ENCODE data around the gene RIN3. TPM values are rescaled to one million over a fixed set of nuclear protein-coding genes. Genes with fewer than 3 reads are reported as not detected.

The RIN3 gene
- total RNA-seq, 1 experiment from 2014 or later: 1.5 TPM

- no peak overlapping the region for H3K4me2 ChIP-seq (ENCODE audit: insufficient read depth, insufficient read length, low read length)
- no peaks in the 10 kb centered on the region for H3K79me1 ChIP-seq (ENCODE audit: insufficient read depth, low read depth, low read length, poor library complexity, severe bottlenecking)
- Mint-ChIP-seq H3K4me1 (peaks cover 13 to 18% of the 10 kb centered on the region in 2 experiments), H3K36me3 (ENCODE audit: insufficient read depth in 1 of 3, low read depth in 3 of 3) (peaks cover 0 to 14% (median 0%) of the 10 kb centered on the region in 3 experiments; a peak in 3 of 7 replicates), H3K9me3 (peaks cover 15 to 17% of the 10 kb centered on the region in 2 experiments), H3K27me3 (ENCODE audit: low read depth) (peaks cover 3% of the 10 kb centered on the region), H3K27ac (no peak overlapping the region), H3K4me3 (no peak overlapping the region)
- no peaks in the 10 kb centered on the region for H4K20me1 ChIP-seq (ENCODE audit: control insufficient read depth, insufficient read depth, insufficient read length)
- no peak overlapping the region for H2BK5ac ChIP-seq (ENCODE audit: insufficient read length, low read length)
- H3K18ac ChIP-seq (ENCODE audit: insufficient read length, low read depth, low read length): no peak overlapping the region
- no peak overlapping the region for H4K91ac ChIP-seq (ENCODE audit: insufficient read length, low read depth, low read length)
- no peak overlapping the region for H3K9ac ChIP-seq (ENCODE audit: extremely low read depth, insufficient read length, low read length)
- H3K56ac ChIP-seq (ENCODE audit: insufficient read length, low read depth, low read length): no peak overlapping the region
- H3K27ac ChIP-seq (ENCODE audit: insufficient read length, low read depth, low read length): no peak overlapping the region
- H2AK5ac ChIP-seq (ENCODE audit: insufficient read length, low read length): no peak overlapping the region
- H4K8ac ChIP-seq (replicated peaks; ENCODE audit: insufficient read length, low read depth, low read length): no peak overlapping the region
- H3T11ph ChIP-seq (ENCODE audit: low read length): no peak overlapping the region
- H2BK20ac ChIP-seq (ENCODE audit: low read depth, low read length, poor library complexity, severe bottlenecking): no peak overlapping the region
- no peaks in the 10 kb centered on the region; the same call in 1 of the 2 replicates for H3K79me2 ChIP-seq (ENCODE audit: insufficient read depth, low read length)
- no peaks in the 10 kb centered on the region for H3K27me3 ChIP-seq (ENCODE audit: insufficient read depth, low read length)
- no peak for TF ChIP-seq CTCF (conservative IDR thresholded peaks at IDR 0.05)
- H3K4me1 ChIP-seq (ENCODE audit: insufficient read depth, low read length): peaks cover 4% of the 10 kb centered on the region; the same call in 1 of the 2 replicates
- H3K9me3 ChIP-seq (ENCODE audit: control insufficient read depth, low read depth, low read length): no peaks in the 10 kb centered on the region
- DNase-seq: no peak
- no peaks in the 10 kb centered on the region for H3K23me2 ChIP-seq (ENCODE audit: insufficient read length, low read depth, low read length, poor library complexity, severe bottlenecking)
- WGBS (ENCODE audit: extremely low coverage, insufficient read length, low lambda C conversion rate): no CpG with 5 or more reads among the region's 3 CpGs
- H3K4ac ChIP-seq (ENCODE audit: low read depth, low read length): no peak overlapping the region
- no peak overlapping the region for H3K14ac ChIP-seq (ENCODE audit: insufficient read depth, low read length)
- H2BK15ac ChIP-seq (ENCODE audit: low read depth, low read length): no peak overlapping the region
- no peak overlapping the region for H2BK120ac ChIP-seq (ENCODE audit: low read depth, low read length, poor library complexity, severe bottlenecking)
- H4K5ac ChIP-seq (ENCODE audit: insufficient read length, low read depth, low read length): no peak overlapping the region
- no peak overlapping the region for H2BK12ac ChIP-seq (ENCODE audit: insufficient read length, low read depth, low read length)
- no peak overlapping the region for H3K23ac ChIP-seq (ENCODE audit: insufficient read length, low read depth, low read length)
- no peak overlapping the region for H2AFZ ChIP-seq (ENCODE audit: low read length)
Measured at GRCh38 chr14:92466059-92466458, 47.5 kb upstream of the RIN3 start.
